DOHH2 (cell line): ENCODE data around the gene PTPRN2.
"Not testable (repeated sequence)": the region's sequence is repeated elsewhere in the genome, so short reads cannot be mapped to it uniquely, and the experiment has no call there.

ENCODE experiments used
- H3F3A ChIP-seq: fragments of 200-600 bp; sonication (generic), shearing (Covaris generic); 2 replicates; pipeline ENCODE4 v1.6.0; 2016; ENCODE audit warnings: antibody characterized with exemption, mild to moderate bottlenecking; ENCODE audit not compliant: control insufficient read depth, insufficient read depth
- H3K27ac ChIP-seq: fragments of 200-600 bp; sonication (generic); 2 replicates; pipeline ENCODE4 v1.5.1; 2014; ENCODE audit warnings: low read depth, mild to moderate bottlenecking, low read length, moderate library complexity
- H3K27me3 ChIP-seq: fragments of 200-600 bp; sonication (generic); 2 replicates; pipeline ENCODE4 v1.6.1; 2014; ENCODE audit warnings: mild to moderate bottlenecking, low read length, mixed read lengths; ENCODE audit not compliant: control insufficient read depth
- H3K36me3 ChIP-seq: fragments of 200-600 bp; sonication (generic); 2 replicates; pipeline ENCODE4 v1.6.1; 2014; ENCODE audit warnings: mild to moderate bottlenecking, low read length, moderate library complexity, mixed read lengths; ENCODE audit not compliant: control insufficient read depth
- H3K4me1 ChIP-seq: fragments of 200-600 bp; sonication (generic); 2 replicates; pipeline ENCODE4 v1.6.1; 2014; ENCODE audit warnings: mild to moderate bottlenecking, low read length, mixed read lengths; ENCODE audit not compliant: control insufficient read depth
- H3K4me2 ChIP-seq: fragments of 200-600 bp; sonication (generic); 2 replicates; pipeline ENCODE4 v1.6.0; 2014; ENCODE audit warnings: mild to moderate bottlenecking, low read length, moderate library complexity
- H3K4me3 ChIP-seq: fragments of 200-600 bp; sonication (generic); 2 replicates; pipeline ENCODE4 v1.5.1; 2014; ENCODE audit warnings: mild to moderate bottlenecking, low read length, mixed read lengths
- H3K79me2 ChIP-seq: fragments of 200-600 bp; sonication (generic); 2 replicates; pipeline ENCODE4 v1.6.1; 2014; ENCODE audit warnings: mild to moderate bottlenecking, low read length, mixed read lengths; ENCODE audit not compliant: control insufficient read depth
- H3K9me2 ChIP-seq: fragments of 200-600 bp; sonication (generic); replicated peaks from 2 replicates; pipeline ENCODE4 v1.6.1; 2014; ENCODE audit warnings: mild to moderate bottlenecking, low read length, mixed read lengths; ENCODE audit not compliant: control insufficient read depth
- H3K9me3 ChIP-seq: fragments of 200-600 bp; sonication (generic); 2 replicates; pipeline ENCODE4 v1.6.1; 2014; ENCODE audit warnings: antibody characterized with exemption, low read length, mixed read lengths; ENCODE audit not compliant: control insufficient read depth, insufficient read depth
- H4K20me1 ChIP-seq: fragments of 200-600 bp; sonication (generic); 2 replicates; pipeline ENCODE4 v1.6.0; 2014; ENCODE audit warnings: low read depth, mild to moderate bottlenecking, antibody characterized with exemption, low read length, moderate library complexity; ENCODE audit not compliant: control insufficient read depth, insufficient read depth
- CTCF ChIP-seq: fragments of 200-600 bp; sonication (generic); IDR thresholded peaks from one replicate; pipeline ENCODE4 v1.5.1; 2014; ENCODE audit warnings: antibody characterized with exemption, mild to moderate bottlenecking, low read depth, low read length; ENCODE audit not compliant: poor library complexity, severe bottlenecking
- EZH2phosphoT487 ChIP-seq: fragments of 200-600 bp; sonication (generic); IDR thresholded peaks from 2 replicates; pipeline ENCODE4 v1.6.1; 2017; ENCODE audit warnings: borderline replicate concordance, mild to moderate bottlenecking, antibody characterized with exemption, low read length, moderate library complexity, mixed read lengths

Gene PTPRN2

GRCh38 chr7:157898261-157898660, 689.4 kb downstream of the PTPRN2 start:
- Histone ChIP-seq H3K9me2 (no peaks in the 10 kb centered on the region), H3K27ac (no peak overlapping the region), H3K4me3 (no peak overlapping the region), H3K9me3 (peaks cover 20% of the 10 kb centered on the region; the same call in 1 of the 2 replicates), H3K4me1 (no peaks in the 10 kb centered on the region), H3K79me2 (no peaks in the 10 kb centered on the region), H3K36me3 (no peaks in the 10 kb centered on the region), H3K27me3 (no peaks in the 10 kb centered on the region), H4K20me1 (no peaks in the 10 kb centered on the region), H3F3A (no peaks in the 10 kb centered on the region), H3K4me2 (no peak overlapping the region)
- TF ChIP-seq EZH2phosphoT487 (no peak), CTCF (no peak)

DNA sequence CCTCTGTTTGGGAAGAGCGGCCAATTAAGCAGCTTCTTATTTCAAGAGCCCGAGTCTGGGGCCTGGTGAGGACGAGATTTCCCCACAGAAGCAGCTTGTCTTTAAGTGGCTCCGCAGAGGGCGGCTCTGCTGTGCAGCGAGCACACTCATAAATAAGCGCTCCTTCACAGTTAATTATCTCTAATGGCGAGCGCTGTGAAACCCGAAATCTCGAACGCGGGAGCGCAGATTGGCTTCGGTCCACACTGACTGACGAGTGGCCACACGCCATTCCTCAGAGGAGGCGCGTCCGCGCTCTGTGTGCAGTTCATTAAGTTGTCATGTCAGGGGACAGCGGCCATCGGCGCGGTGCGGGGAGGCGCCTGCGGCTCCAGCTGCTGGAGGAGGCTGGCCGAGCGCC, 689.9 kb downstream of the PTPRN2 start:
- Histone ChIP-seq H3K4me2 (no peak overlapping the region), H3K4me1 (no peaks in the 10 kb centered on the region), H3K27me3 (no peaks in the 10 kb centered on the region), H3K27ac (no peak overlapping the region), H3F3A (no peaks in the 10 kb centered on the region), H3K79me2 (no peaks in the 10 kb centered on the region), H3K9me3 (peaks cover 18% of the 10 kb centered on the region; the same call in 1 of the 2 replicates), H4K20me1 (no peaks in the 10 kb centered on the region), H3K9me2 (no peaks in the 10 kb centered on the region), H3K36me3 (no peaks in the 10 kb centered on the region), H3K4me3 (no peak overlapping the region)
- TF ChIP-seq CTCF (no peak), EZH2phosphoT487 (no peak)

- Histone ChIP-seq H3K9me3 (peaks cover 11% of the 10 kb centered on the region; the same call in 1 of the 2 replicates), H3K27me3 (no peaks in the 10 kb centered on the region), H3K4me3 (no peak overlapping the region), H3K79me2 (no peaks in the 10 kb centered on the region), H3K9me2 (no peaks in the 10 kb centered on the region), H3K4me1 (no peaks in the 10 kb centered on the region), H4K20me1 (no peaks in the 10 kb centered on the region), H3F3A (no peaks in the 10 kb centered on the region), H3K4me2 (no peak overlapping the region), H3K27ac (no peak overlapping the region), H3K36me3 (no peaks in the 10 kb centered on the region)
- TF ChIP-seq EZH2phosphoT487, result no peak
- TF ChIP-seq CTCF, result no peak
These were observed 690.7 kb downstream of the PTPRN2 start for GRCh38 chr7:157896774-157897555.

DNA sequence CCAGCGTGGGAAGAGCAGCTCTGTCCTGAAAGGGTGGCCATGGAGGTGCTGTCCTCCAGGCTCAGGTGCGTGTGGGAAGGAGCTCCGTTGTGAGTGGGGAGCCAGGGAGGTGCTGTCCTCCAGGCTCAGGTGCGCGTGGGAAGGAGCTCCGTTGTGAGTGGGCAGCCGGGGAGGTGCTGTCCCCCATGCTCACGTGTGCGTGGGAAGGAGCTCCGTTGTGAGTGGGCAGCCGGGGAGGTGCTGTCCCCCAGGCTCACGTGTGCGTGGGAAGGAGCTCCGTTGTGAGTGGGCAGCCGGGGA, 691.3 kb downstream of the PTPRN2 start:
- not testable (repeated sequence) for H3K4me2 ChIP-seq, H3K4me1 ChIP-seq, H3K79me2 ChIP-seq, H4K20me1 ChIP-seq, H3K27me3 ChIP-seq, H3K9me2 ChIP-seq, H3F3A ChIP-seq, H3K36me3 ChIP-seq, H3K4me3 ChIP-seq, H3K9me3 ChIP-seq, H3K27ac ChIP-seq
